Stimulated activated CD4-positive, alpha-beta T cell treated with anti-CD3 and anti-CD28 coated beads, Interleukin-1b, Interleukin-23, amount 100 ng/mL, for 48 hours (primary cell): ENCODE measurements around the gene SVEP1.

Experiments used
- DNase-seq: peaks from one replicate; pipeline ENCODE4 v3.0.0-alpha.2; 2020

SVEP1 gene

GRCh38 chr9:110520120-110520701, 59.3 kb downstream of the SVEP1 start:
- DNase-seq, result no peak

- DNase-seq, result no peak
These were observed 62.1 kb downstream of the SVEP1 start for GRCh38 chr9:110517483-110517882.

- no peak for DNase-seq
These were observed 64.6 kb downstream of the SVEP1 start for GRCh38 chr9:110514897-110515296.

DNA sequence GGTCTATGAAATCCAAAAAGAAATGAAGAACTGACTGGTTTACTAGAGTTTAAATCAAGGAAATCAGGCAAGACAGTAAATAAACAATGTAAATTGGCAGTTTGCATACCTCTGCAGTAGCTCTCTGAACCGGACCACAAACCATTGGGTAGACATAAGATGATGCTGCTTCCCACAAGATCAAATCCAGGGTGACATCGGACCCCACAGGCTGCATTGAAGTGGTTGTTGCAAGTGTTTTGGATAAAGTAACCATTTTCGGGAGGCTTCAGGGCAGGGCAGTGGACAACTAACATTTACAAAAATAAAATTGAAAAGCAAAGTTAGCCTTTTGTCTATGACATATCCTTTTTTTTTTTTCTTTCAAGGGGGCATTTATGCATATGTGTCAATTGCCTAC, 66.7 kb downstream of the SVEP1 start:
- no peak for DNase-seq

DNA sequence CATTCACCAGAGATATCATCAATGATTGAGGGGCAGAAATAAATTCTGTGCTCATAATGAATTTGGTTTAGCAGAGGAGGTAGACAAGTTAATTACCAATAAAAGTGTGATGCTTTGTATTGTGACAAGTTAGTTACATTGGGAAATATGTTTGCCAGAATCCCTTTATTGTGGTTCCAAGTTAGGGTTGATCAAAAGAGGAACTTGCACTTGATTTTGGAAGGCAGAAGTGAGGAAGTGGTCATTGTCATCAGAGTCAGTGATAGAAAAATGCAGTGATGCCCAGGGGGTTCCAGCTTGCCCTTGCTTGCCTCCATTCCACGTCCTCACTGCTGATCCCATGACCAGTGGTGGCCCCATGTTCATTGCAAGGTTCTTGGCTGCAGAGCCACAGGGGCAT, 69.7 kb downstream of the SVEP1 start:
- DNase-seq, result no peak

GRCh38 chr9:110502842-110503241, 76.7 kb downstream of the SVEP1 start:
- DNase-seq, result no peak

- DNase-seq, result no peak
These were observed 79.9 kb downstream of the SVEP1 start for GRCh38 chr9:110499608-110500007.

- no peak for DNase-seq
These were observed 92.3 kb downstream of the SVEP1 start for GRCh38 chr9:110487196-110487595.

- no peak for DNase-seq
These were observed 93.3 kb downstream of the SVEP1 start for GRCh38 chr9:110486218-110486617.

GRCh38 chr9:110479481-110479880, 100.1 kb downstream of the SVEP1 start:
- DNase-seq, result no peak

DNA sequence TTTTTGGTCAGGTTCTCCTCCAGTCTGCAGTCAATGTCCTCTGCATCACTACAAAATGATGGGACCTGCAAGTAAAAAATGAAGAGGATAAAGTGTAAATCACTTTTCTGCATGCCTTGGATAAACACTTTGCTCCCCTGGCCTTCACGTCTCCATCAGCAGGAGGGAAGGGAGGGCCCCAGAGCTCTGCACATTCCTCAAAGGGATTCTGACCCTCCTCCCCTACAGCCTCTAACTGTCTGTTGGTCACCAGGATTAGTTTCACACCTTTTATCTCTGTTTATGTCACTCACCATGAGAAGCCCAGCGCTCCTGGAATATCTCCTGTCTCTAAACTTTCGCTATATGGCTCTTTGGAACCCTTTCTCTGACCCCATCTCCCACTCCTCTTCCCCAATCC, 103.3 kb downstream of the SVEP1 start:
- DNase-seq, result no peak

DNA sequence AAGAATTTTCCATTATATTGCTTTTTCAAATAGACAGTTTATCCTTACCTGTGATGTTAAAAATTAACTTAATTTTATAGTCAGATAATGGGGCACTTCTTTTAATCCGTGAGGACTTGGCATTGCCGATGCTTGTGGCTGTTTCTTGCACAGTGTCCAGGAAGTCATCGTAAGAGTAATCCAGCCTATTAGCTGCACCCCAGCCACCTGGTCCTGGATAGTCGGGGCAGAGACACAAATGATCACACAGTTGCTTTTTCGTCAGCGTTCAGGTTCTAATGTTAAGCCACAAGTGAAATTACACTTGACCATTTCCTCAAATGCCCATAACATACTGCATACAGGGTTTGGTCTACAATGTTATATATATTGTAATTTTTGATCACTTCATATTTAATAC, 107.4 kb downstream of the SVEP1 start:
- DNase-seq, result no peak

- no peak for DNase-seq
These were observed 110.6 kb downstream of the SVEP1 start for GRCh38 chr9:110468950-110469349.

DNA sequence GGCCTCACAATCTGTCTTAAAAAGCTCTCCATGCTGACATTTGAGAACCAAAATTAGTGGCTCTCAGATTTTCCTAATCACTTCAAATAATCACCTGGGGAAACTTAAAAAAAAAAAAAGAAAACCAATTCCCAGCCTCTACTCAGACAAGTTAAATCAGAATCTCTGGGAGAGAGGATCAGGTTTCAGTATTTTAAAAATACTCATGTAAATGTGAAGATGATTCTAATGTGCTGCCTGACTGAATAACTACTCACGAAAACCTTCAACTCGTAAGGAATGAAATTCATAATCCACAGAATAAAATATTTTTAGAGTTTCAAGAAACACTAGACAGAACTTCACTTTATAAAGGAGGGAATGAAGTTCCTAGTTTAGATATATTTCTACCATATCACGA, 114.4 kb downstream of the SVEP1 start:
- DNase-seq, result no peak

- no peak for DNase-seq
These were observed 115.2 kb downstream of the SVEP1 start for GRCh38 chr9:110464321-110464720.

DNA sequence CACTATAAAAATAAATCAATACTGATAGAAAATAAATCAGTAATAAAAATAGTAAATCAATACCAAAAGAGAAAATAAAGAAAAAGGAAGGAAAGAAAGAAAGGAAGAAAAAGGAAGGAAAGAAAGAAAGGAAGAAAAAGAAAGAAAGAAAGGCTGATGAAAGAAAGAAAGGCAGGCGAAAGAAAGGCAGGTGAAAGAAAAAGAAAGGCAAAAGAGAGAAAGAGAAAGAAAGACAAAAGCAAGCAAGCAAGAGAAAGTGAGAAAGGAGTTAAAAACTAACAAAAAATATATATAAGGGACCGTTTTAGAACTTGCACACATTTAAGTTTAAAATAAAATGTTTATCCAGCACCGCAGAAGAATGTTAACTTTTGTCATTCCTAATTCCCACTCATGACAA, 116.0 kb downstream of the SVEP1 start:
- no peak for DNase-seq

GRCh38 chr9:110457245-110457644, 122.3 kb downstream of the SVEP1 start:
- no peak for DNase-seq

DNA sequence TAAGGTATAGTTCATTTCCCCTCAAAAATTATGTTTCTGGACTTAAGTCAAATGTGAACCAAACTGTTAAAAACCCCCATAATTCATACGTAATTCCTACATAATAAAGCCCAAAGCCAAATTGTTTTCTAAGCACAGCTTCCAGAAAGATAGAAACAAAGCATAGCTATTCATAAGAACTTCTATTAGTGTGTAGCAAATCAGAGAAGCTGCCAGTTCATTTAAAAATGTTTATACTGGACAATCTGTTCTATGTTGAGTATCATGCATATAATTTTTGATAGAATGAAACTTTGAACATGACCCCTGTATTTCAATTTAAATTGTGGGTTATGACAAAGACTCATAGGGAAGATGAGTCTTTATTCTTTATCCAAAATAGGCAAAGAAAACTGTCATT, 122.9 kb downstream of the SVEP1 start:
- no peak for DNase-seq

GRCh38 chr9:110455860-110456259, 123.7 kb downstream of the SVEP1 start:
- DNase-seq, result no peak

- no peak for DNase-seq
These were observed 127.2 kb downstream of the SVEP1 start for GRCh38 chr9:110452227-110452801.

DNA sequence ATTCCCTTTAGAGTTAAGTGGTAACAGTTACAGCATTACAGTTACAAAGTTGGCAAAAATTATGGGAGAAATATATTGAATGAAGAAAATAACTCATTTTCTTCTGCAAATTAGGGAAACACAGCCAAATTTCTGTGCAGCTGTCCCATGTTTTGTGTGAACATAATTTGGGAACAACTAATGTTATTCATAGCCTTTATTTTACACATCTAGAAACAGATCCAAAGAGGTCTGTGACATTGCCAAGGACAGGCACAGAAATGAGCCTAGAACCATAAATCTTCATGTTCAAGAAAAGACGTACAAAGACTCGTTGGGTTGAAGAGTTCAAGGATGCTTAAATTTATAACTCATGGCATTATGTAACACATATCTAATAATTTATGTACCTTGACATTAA, 127.8 kb downstream of the SVEP1 start:
- DNase-seq, result no peak

GRCh38 chr9:110447476-110447875, 132.1 kb downstream of the SVEP1 start:
- DNase-seq, result no peak

- no peak for DNase-seq
These were observed 133.4 kb downstream of the SVEP1 start for GRCh38 chr9:110446171-110446570.

DNA sequence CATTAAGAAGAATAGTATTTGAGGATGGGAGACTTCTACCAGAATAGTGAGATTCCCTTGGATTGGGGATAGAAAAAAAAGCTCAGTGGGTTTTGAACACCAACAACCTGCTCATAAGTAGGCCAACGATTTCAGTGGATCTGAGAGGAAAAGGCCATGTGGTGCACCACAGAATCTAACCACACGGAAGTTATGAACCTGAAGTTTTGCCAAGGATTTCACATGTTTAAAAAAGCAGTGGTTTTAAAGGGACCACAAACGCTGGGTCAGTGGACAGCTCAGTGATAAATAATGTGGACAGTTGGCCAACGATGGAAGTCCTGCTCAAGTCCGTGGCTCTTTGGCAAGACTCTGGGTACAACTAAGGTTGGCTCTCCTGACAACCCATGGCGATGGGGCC, 134.6 kb downstream of the SVEP1 start:
- DNase-seq, result no peak

- DNase-seq, result no peak
These were observed 135.7 kb downstream of the SVEP1 start for GRCh38 chr9:110443866-110444220.
